ENCODE results near the gene FAAH2.

DNA sequence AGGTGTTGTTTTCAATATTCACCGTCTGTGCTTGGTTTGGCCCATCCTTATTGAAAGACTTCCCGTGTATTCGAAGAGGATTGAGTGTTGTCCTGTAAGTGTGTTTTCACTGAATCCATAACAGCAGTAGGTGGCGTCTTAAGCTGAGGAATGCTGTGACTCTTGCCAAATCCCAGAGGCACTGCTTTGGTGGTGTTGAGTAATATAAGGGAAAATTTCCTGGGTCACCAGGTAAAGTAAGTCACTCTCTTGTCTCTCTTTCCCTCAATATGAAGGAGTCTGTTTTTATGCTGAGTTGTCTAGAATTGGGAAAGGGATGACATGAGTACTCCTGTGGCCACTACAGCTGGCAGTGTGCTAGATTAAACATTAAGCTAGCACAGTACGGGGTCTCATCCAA lies 158.6 kb downstream of the FAAH2 start:
- TF ChIP-seq, protein P1, sequence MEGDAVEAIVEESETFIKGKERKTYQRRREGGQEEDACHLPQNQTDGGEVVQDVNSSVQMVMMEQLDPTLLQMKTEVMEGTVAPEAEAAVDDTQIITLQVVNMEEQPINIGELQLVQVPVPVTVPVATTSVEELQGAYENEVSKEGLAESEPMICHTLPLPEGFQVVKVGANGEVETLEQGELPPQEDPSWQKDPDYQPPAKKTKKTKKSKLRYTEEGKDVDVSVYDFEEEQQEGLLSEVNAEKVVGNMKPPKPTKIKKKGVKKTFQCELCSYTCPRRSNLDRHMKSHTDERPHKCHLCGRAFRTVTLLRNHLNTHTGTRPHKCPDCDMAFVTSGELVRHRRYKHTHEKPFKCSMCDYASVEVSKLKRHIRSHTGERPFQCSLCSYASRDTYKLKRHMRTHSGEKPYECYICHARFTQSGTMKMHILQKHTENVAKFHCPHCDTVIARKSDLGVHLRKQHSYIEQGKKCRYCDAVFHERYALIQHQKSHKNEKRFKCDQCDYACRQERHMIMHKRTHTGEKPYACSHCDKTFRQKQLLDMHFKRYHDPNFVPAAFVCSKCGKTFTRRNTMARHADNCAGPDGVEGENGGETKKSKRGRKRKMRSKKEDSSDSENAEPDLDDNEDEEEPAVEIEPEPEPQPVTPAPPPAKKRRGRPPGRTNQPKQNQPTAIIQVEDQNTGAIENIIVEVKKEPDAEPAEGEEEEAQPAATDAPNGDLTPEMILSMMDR (IDR thresholded peaks at IDR 0.05 in 4 of 5, conservative IDR thresholded peaks at IDR 0.05 in 1 of 5), result no peak
- TF ChIP-seq POLR2A (IDR thresholded peaks at IDR 0.05), result no peak
